Pancreas (tissue), 10 donors: Measurements from ENCODE around the gene ATXN1. TPM values are rescaled to one million over a fixed set of nuclear protein-coding genes. Genes with fewer than 3 reads are reported as not detected.

ENCODE experiments used
- ATAC-seq, 4 donors: fragments of 200-7000 bp; cut with Tn5 transposase; one replicate each; pipeline versions ENCODE4 v1.8.0 to v1.9.1; 2020; ENCODE audit warnings: mild to moderate bottlenecking in 4 of 4, moderate library complexity in 4 of 4
- DNase-seq, 6 donors: peaks; one replicate each; pipeline ENCODE4 v3.0.0-alpha.2; 2020
- FAIRE-seq: peaks from 2 replicates; lab custom pipeline; 2012; peaks lifted over from hg19 to GRCh38; lab: Jason Lieb, UNC
- H3K27ac ChIP-seq, 4 donors: fragments of 200-600 bp; sonication (generic); 1 replicate in 3 of 4; 2 replicates in 1 of 4; pipeline versions ENCODE4 v1.5.0 to v1.8.0; 2020
- H3K27me3 ChIP-seq, 4 donors: fragments of 200-600 bp; one replicate each; pipeline ENCODE4 v1.8.0; 2021
- H3K36me3 ChIP-seq, 3 donors: fragments of 200-600 bp; sonication (generic) in 1 of 3; one replicate each; pipeline versions ENCODE4 v1.5.0 to v1.8.0; 2020 to 2021
- H3K4me1 ChIP-seq, 3 donors: fragments of 200-600 bp; one replicate each; pipeline ENCODE4 v1.8.0; 2021
- H3K4me3 ChIP-seq, 4 donors: fragments of 200-600 bp; sonication (generic) in 2 of 4; one replicate each; pipeline versions ENCODE4 v1.5.0 to v1.8.0; 2020 to 2021
- H3K9me3 ChIP-seq, 4 donors: fragments of 200-600 bp; one replicate each; pipeline ENCODE4 v1.8.0; 2021
- WGBS, 2 donors: extraction: QIAGEN DNeasy Blood & Tissue Kit; methylation state at CpG; one replicate each; pipeline ENCODE4 v1.1.7; 2013; 5-methylcytosine and 5-hydroxymethylcytosine counted together
- intact Hi-C, 3 donors: fragments of 100-400 bp; cut with DNase I; formaldehyde crosslinking; loops; one replicate each; pipeline versions ENCODE4 v1.11.1 to v1.14.2; 2022
- polyA plus RNA-seq, 2 donors: library from polyadenylated mRNA; stranded (reverse); fragments of 200-250 nt; gene quantifications; one replicate each; pipeline ENCODE4 v1.2.3, GENCODE V29; 2013
- total RNA-seq, 6 donors: library from RNA; stranded (reverse); fragmentation: NEBNext Ultra II Directional in 4 of 6; extraction: Animal tissue kit (Norgen Biotek cat#: 25700) in 4 of 6; gene quantifications; one replicate each; pipeline versions ENCODE4 v1.2.1 to v1.2.4, GENCODE V29; 2021 to 2023
- TF ChIP-seq, protein P1 (sequence below), 4 donors: fragments of 200-600 bp; sonication (generic) in 3 of 4; IDR thresholded peaks; one replicate each; pipeline versions ENCODE4 v1.5.0 to v1.8.0; 2021; ENCODE audit warnings: antibody characterized with exemption in 4 of 4
- donor health status: healthy with polysubstance abuse.
- donor health status: DM: no; HTN: no; CAD: no; lungs with moderate emphysema.
- donor health status: DM: no; HTN: no; CAD: no.
- donor health status: control.
- donor health status: control.
- donor health status: Bipolar disorder and iron deficiency.
- donor health status: DM: yes; HTN: yes; CAD: no.
- donor health status: DM: no; HTN: no; CAD: no.
- donor health status: DM: no; HTN: no; CAD: no.
- donor health status: DM: yes; HTN: yes; CAD: no.

ATXN1 gene
- total and polyA plus RNA-seq, 8 donors, result 4.9 to 38.6 (median 20.5) TPM

DNA sequence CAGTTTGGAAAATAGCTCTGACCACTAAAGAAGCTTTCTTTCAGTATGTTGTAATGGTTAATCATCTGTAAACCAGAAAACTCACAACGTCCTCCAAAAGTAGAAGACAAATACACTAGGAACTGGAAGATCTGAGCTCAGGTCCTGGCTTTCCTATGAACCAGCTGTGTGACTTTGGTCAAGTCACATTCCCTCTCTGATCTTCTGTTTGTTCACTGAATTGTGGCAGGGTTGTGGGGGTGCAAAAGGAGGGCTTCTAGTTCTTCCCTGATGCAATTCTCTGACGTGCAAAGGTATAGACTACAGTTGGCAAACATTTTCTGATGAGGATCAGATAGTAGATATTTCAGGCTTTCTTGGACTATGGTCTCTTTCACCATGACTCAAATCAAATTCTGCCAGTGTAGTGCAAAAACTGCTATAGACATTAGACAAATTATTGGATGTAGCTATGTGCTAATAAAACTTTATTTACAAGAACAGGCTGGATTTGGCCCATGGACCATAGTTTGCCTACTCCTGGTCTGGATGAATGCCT is 44.9 kb downstream of the ATXN1 start:
- Histone ChIP-seq H3K9me3 (no peaks in the 10 kb centered on the region), H3K27me3 (no peaks in the 10 kb centered on the region), H3K4me1 (peaks cover 0 to 24% (median 9%) of the 10 kb centered on the region in 3 donors), H3K27ac (no peak overlapping the region), H3K4me3 (no peak overlapping the region), H3K36me3 (no peaks in the 10 kb centered on the region)
- 55 to 61% methylated on average over 2 of the region's 2 CpGs for WGBS, 2 donors
- TF ChIP-seq, protein P1, sequence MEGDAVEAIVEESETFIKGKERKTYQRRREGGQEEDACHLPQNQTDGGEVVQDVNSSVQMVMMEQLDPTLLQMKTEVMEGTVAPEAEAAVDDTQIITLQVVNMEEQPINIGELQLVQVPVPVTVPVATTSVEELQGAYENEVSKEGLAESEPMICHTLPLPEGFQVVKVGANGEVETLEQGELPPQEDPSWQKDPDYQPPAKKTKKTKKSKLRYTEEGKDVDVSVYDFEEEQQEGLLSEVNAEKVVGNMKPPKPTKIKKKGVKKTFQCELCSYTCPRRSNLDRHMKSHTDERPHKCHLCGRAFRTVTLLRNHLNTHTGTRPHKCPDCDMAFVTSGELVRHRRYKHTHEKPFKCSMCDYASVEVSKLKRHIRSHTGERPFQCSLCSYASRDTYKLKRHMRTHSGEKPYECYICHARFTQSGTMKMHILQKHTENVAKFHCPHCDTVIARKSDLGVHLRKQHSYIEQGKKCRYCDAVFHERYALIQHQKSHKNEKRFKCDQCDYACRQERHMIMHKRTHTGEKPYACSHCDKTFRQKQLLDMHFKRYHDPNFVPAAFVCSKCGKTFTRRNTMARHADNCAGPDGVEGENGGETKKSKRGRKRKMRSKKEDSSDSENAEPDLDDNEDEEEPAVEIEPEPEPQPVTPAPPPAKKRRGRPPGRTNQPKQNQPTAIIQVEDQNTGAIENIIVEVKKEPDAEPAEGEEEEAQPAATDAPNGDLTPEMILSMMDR (IDR thresholded peaks at IDR 0.05), result no peak
- intact Hi-C loops, result no loop called here
- FAIRE-seq (no peak), DNase-seq (no peak), ATAC-seq (no peak)

DNA sequence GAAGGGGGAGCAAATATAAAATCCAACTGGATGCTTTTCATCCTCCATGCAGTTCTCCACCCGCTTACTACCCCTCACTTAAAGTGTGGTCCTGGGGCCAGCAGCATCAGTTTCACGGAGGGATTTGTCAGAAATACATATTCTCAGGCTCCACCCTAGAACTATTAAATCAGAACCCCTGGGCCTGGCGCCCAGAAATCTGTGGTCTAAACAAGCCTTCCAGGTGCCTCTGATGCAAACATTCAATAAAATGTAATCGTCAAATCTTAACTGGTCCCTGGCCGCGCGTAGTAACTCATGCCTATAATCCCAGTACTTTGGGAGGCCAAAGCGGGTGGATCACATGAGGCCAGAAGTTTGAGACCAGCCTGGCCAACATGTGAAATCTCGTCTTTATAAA is 47.7 kb downstream of the ATXN1 start:
- TF ChIP-seq, protein P1 (IDR thresholded peaks at IDR 0.05), result no peak
- H3K4me1 ChIP-seq, result peaks cover 0 to 14% (median 0%) of the 10 kb centered on the region in 3 donors
- no peaks in the 10 kb centered on the region for H3K9me3 ChIP-seq
- no peaks in the 10 kb centered on the region for H3K36me3 ChIP-seq
- intact Hi-C loops, result no loop called here
- H3K27me3 ChIP-seq, result no peaks in the 10 kb centered on the region
- FAIRE-seq, result no peak
- WGBS, 2 donors, result 89 to 90% methylated on average over 9 of the region's 9 CpGs
- H3K4me3 ChIP-seq, result no peak overlapping the region
- DNase-seq, result no peak
- H3K27ac ChIP-seq, result peak overlapping the region in 1 of 4 donors; percentile 68
- no peak for ATAC-seq

DNA sequence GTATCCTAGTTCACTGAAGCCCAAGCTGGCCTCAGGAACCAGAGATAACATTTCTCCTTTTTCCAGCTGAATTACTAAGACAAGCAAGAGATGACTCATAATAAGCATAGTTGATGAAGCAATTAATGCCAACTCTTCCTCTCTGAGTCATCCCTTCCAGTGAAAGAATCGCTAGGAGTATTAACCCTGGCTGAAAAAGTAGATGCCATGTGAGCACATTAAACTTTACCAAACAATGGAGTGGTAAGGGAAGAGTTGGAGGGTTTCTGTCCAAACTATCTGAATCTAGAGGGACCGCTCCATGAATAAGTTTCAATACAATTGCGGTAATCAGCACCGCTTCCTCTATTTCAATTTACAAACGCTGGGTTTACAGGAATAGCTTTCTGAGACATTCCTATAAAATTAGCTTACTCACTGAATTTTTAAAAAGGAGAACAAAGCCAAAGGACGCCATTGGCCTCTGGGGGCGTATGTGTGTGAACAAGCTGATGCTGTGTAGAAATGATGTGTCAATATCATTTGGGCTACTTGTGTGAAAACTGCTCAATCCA is 48.3 kb downstream of the ATXN1 start:
- intact Hi-C loops, result no loop called here
- FAIRE-seq, result no peak
- 78 to 81% methylated on average over 7 of the region's 7 CpGs for WGBS, 2 donors
- Histone ChIP-seq H3K4me1 (peaks cover 0 to 13% (median 0%) of the 10 kb centered on the region in 3 donors), H3K36me3 (no peaks in the 10 kb centered on the region), H3K9me3 (no peaks in the 10 kb centered on the region), H3K27me3 (no peaks in the 10 kb centered on the region), H3K4me3 (no peak overlapping the region), H3K27ac (peak overlapping the region in 2 of 4 donors; percentile 48 to 68)
- no peak for DNase-seq
- ATAC-seq, result peak; percentile 55 to 89 (median 83)
- TF ChIP-seq, protein P1 (IDR thresholded peaks at IDR 0.05), result no peak

DNA sequence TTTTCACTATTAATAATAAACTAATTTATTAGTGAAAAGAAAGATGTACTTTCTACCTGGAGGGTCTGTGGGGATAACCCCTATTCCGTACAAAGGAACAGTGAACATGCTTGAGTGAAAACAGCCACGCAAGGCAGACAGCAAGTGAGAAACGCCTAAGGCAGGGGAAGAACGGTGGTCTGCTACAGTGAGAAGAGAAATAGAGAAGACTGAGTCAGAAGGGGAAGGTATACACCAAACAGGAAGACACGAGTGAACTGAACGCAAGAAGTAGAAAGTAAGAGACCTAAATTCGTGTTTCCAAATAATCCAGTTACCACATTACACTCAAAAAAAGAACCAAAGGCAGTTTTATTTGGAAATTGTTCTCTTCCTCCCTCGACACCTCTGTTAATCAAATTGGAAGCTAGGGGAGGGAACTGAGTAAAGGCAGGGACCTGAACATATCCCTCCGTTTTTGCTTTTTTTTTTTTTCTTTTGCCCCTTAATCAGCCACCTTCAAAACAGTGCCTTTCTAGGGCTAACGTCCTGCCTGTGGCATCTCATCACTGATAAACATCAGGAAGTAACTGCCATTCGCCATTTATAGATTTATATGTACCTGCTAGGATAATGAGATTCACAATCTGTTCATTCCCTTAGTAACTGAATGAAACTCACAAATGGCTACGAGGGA is 48.9 kb downstream of the ATXN1 start:
- 66 to 74% methylated on average over 12 of the region's 12 CpGs for whole genome bisulfite sequencing, 2 donors
- H3K4me3 ChIP-seq, result no peak overlapping the region
- DNase-seq, result no peak
- no peak for FAIRE-seq
- peaks cover 0 to 13% (median 0%) of the 10 kb centered on the region in 3 donors for H3K4me1 ChIP-seq
- TF ChIP-seq, protein P1 (IDR thresholded peaks at IDR 0.05), result no peak
- H3K27me3 ChIP-seq, result no peaks in the 10 kb centered on the region
- intact Hi-C loops, result no loop called here
- peak in 2 of 4 donors; percentile 39 to 47 for ATAC-seq
- H3K9me3 ChIP-seq, result no peaks in the 10 kb centered on the region
- H3K36me3 ChIP-seq, result no peaks in the 10 kb centered on the region
- H3K27ac ChIP-seq, result peak overlapping the region in 2 of 4 donors; percentile 48 to 68
